ENCODE measurements around the gene C9orf40. TPM values are rescaled to one million over a fixed set of nuclear protein-coding genes. Genes with fewer than 3 reads are reported as not detected.

The C9orf40 gene, protein sequence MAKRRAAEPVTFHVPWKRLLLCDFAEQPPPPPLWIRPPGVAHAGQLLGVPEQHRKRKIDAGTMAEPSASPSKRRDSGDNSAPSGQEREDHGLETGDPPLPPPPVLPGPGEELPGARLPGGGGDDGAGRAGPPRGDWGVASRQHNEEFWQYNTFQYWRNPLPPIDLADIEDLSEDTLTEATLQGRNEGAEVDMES
- 1 to 10 TPM; 2.5 to 5.3 (median 4.1) TPM for total RNA-seq

DNA sequence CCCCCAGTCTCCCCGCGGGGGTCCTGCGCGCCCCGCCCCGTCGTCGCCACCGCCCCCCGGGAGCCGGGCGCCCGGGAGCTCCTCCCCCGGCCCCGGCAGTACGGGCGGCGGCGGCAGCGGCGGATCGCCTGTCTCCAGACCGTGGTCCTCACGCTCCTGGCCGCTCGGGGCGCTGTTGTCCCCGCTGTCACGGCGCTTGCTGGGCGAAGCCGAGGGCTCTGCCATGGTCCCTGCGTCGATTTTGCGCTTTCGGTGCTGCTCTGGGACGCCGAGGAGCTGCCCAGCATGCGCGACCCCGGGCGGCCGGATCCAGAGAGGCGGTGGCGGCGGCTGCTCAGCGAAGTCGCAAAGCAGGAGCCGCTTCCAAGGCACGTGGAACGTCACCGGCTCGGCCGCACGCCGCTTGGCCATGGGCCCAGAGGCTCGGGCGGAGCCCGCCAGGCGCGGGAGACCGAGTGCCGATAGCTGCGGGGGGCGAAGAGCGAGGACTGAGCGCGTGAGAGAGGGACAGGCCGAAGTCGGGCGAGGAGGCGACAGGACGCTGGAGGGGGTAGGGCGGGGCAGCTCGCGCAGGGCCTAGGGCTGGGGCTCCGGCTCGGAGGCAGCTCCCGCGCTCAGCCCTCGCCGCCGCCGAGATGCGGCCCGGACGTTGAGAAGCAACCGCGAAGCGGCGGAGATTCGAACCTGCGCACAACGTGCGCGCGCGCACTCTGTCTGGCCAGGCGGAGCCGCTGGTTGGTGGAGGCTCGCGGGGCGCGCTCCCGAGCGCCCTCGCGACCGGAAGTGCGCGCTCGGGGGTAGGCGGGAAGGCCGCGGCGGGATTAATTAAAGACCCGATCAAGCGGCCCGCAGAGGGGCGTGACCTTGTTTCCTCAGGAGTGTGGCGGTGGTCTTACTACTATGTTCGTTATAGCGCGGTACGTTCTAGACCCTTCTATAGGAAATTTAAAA is at the start of gene C9orf40:
TSS of gene C9orf40 (minus strand) at position 712 of the 951 bp plus-strand sequence. CDS start at position 411, 301 bp downstream.
- H3K4me1 ChIP-seq, result peaks cover 0 to 41% (median 4%) of the 10 kb centered on the region in 3 donors
- no peaks in the 10 kb centered on the region for H3K36me3 ChIP-seq
- peak within 1 kb of the TSS; percentile 93 to 98 (median 96) for H3K27ac ChIP-seq
- intact Hi-C loops (cut with DNase I), result no loop called here
- DNase-seq, result peak; percentile 35
- TF ChIP-seq POLR2A (IDR thresholded peaks at IDR 0.05), result peak in 2 of 4 donors; percentile 30 to 55
- TF ChIP-seq, protein P1, sequence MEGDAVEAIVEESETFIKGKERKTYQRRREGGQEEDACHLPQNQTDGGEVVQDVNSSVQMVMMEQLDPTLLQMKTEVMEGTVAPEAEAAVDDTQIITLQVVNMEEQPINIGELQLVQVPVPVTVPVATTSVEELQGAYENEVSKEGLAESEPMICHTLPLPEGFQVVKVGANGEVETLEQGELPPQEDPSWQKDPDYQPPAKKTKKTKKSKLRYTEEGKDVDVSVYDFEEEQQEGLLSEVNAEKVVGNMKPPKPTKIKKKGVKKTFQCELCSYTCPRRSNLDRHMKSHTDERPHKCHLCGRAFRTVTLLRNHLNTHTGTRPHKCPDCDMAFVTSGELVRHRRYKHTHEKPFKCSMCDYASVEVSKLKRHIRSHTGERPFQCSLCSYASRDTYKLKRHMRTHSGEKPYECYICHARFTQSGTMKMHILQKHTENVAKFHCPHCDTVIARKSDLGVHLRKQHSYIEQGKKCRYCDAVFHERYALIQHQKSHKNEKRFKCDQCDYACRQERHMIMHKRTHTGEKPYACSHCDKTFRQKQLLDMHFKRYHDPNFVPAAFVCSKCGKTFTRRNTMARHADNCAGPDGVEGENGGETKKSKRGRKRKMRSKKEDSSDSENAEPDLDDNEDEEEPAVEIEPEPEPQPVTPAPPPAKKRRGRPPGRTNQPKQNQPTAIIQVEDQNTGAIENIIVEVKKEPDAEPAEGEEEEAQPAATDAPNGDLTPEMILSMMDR (IDR thresholded peaks at IDR 0.05), result peak; percentile 63 to 91 (median 78)
- WGBS, 2 donors, result 0 to 2% methylated on average over 32 to 44 of the region's 125 CpGs
- H3K9me3 ChIP-seq, result no peaks in the 10 kb centered on the region
- no peaks in the 10 kb centered on the region for H3K27me3 ChIP-seq
- H3K4me3 ChIP-seq, result peak within 1 kb of the TSS; percentile 70 to 95 (median 82)

DNA sequence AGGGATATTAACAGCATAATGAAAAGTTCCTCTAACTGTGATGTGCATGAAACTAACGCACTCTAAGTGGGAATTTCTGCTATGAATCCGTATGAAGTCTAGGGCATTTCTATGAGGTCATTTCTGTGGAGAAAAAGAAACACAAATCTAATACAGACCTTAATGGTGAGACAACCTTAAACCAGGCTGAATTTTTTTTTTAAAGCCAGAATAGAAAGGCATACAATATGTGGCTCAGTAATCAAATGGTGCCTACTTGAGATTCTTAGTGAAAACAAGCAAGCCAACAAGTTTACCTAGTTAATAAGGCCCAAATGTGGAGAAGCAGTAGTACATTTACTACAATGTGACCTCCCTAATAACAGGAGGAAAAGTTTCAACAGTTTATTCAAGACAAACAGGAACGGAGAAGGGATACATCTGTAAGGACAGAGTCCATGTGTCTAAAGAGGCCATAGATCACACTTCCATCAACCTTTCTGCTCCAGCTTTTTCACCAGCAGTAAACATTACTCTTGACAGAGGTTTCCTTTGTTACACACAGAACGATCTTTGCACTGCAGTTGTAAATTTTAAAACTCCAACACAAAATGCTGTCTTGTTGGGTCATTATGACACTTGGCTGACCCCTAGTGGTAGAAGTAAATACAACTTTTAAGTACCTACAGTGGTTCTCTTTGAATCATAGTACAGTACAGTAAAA is 49.2 kb upstream of the C9orf40 start:
- Histone ChIP-seq H3K27me3 (no peaks in the 10 kb centered on the region), H3K27ac (no peak overlapping the region), H3K9me3 (no peaks in the 10 kb centered on the region), H3K36me3 (peaks cover 0 to 35% (median 0%) of the 10 kb centered on the region in 3 donors), H3K4me3 (no peak overlapping the region), H3K4me1 (peaks cover 0 to 2% (median 0%) of the 10 kb centered on the region in 3 donors)
- no peak for DNase-seq
- TF ChIP-seq POLR2A (IDR thresholded peaks at IDR 0.05), result no peak
- TF ChIP-seq, protein P1 (IDR thresholded peaks at IDR 0.05), result peak; percentile 62 to 81 (median 70)
- intact Hi-C loops (cut with DNase I), result loop anchor here (5.0 kb wide), 1 partner anchor 225 kb away; no protein-coding TSS in a partner anchor
- WGBS, 2 donors, result 55 to 63% methylated on average over 4 of the region's 4 CpGs

DNA sequence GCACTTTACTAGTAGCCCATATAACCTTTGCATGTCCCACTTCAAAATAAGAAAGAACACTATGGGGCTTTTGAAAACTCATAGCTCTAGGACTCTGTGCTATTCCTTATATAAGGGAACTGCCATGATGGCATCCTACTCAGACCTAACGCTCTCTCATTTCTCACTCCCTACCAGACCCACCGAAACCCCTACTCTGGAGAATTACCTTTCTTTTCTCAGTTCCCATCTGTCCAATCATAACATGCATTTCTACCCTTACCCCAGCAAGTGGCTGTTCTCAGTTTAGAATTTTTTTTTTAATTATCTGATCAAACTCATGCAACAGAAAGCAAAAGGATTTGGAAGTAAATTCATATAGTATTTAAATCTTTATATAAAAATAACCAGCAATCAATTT is 48.1 kb upstream of the C9orf40 start:
- Histone ChIP-seq H3K27me3 (no peaks in the 10 kb centered on the region), H3K36me3 (peaks cover 0 to 34% (median 0%) of the 10 kb centered on the region in 3 donors), H3K9me3 (no peaks in the 10 kb centered on the region), H3K4me1 (peaks cover 0 to 2% (median 0%) of the 10 kb centered on the region in 3 donors), H3K4me3 (no peak overlapping the region), H3K27ac (no peak overlapping the region)
- intact Hi-C loops (cut with DNase I), result loop anchor here (5.0 kb wide), 1 partner anchor 224 kb away; no protein-coding TSS in a partner anchor
- WGBS, 2 donors, result 76 to 82% methylated on average over 2 of the region's 2 CpGs
- no peak for TF ChIP-seq POLR2A (IDR thresholded peaks at IDR 0.05)
- TF ChIP-seq, protein P1 (IDR thresholded peaks at IDR 0.05), result no peak
- DNase-seq, result no peak

DNA sequence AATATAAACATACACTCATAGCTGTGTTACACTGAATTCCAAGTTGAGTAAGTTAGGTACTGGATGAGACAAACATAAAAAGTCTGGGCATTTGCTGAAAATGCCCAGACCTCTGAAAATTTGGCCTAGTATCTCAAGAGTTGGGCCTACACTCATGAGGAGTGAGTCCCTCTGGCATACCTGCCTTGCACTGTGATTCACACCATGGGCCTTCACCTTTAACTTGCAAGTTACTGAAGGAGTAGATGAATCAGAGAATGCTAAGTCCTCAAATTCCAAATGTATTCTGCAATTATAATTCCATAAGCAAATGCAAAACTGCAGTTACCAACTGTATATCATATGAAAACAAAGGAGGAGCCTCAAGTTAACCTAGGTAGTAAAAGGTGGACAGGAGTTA is 32.3 kb upstream of the C9orf40 start:
- intact Hi-C loops (cut with DNase I), result no loop called here
- H3K9me3 ChIP-seq, result no peaks in the 10 kb centered on the region
- H3K4me3 ChIP-seq, result no peak overlapping the region
- no peak for TF ChIP-seq POLR2A (IDR thresholded peaks at IDR 0.05)
- TF ChIP-seq, protein P1 (IDR thresholded peaks at IDR 0.05), result no peak
- DNase-seq, result no peak
- no peaks in the 10 kb centered on the region for H3K27me3 ChIP-seq
- peaks cover 0 to 72% (median 0%) of the 10 kb centered on the region in 3 donors for H3K36me3 ChIP-seq
- H3K4me1 ChIP-seq, result no peaks in the 10 kb centered on the region
- no peak overlapping the region for H3K27ac ChIP-seq

Measured in esophagus squamous epithelium (tissue), 5 donors.